ENCODE measurements around the gene SRP19. TPM values are rescaled to one million over a fixed set of nuclear protein-coding genes. Genes with fewer than 3 reads are reported as not detected.

The SRP19 gene
- 39.5 and 57.2 TPM in 2 replicates for total RNA-seq

DNA sequence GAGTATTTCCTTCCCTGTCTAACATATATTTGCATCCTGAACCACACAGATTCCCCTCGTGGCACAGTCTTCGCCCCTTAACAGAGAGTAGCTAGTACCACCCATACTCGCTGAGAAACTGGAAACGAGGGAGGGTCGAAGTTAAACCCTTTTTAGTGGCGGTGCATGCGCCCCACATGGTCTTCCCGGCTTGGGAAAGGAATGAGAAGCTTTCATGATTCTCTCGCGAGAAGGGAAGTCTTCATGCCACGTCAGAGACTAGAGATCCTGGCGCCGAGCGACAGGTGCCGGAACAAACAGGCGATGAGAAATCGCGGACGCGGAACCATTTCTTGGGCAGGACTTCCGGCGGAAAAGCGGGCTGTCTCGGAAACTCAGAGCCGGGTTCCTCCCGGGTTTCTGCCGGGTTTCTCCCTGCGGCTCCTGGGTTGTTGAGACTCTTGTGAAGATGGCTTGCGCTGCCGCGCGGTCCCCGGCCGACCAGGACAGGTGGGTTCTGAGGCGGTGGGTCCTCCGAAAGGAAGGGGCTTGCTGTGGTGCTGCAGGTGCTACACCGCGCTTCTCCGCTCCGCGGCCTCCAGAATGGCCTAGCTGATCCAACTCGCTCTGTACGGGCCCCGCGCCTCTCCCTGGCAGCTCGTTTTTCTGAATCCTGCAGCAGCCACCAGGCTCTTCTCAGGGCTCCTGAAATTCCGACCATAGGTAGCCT is at the start of gene SRP19:
SRP19 (plus strand) TSS at position 359 of the 709 bp plus-strand sequence; CDS start at position 449, 90 bp downstream.

Other genes with a start within 250 kb of the SRP19 start
- gene APC, start 123.4 kb upstream of the SRP19 start, total RNA-seq: 67.9 and 70.2 TPM in 2 replicates
- 42.1 and 47.2 TPM in 2 replicates for gene REEP5, start 60.9 kb downstream of the SRP19 start, total RNA-seq
- 39.5 and 59.6 TPM in 2 replicates for gene DCP2, start 115.5 kb downstream of the SRP19 start, total RNA-seq

Data from vein endothelial cell (primary cell).